Measurements from ENCODE around the gene SCGN.

Gene SCGN

DNA sequence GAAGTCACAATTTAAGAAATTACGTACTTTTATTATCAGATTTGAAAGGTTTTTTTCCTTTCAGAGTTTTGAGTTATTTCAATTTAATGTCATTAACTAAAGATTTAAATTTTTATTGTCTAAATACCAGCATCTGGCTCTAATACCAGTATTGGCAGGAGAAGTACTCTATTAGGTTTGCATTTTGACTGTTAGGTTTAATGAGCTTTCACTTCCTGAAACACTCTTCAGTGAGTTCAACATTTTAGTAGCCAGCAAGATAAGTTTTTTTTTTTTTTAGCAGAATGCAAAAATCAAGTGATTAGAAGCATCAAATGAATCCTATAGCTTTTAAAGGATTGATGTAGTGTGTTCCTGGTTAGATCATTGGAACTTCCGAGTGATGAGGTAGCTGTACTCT, 34.0 kb upstream of the SCGN start:
- ChIA-PET POLR2A (no interaction called here), CTCF (interaction anchor here (1.0 kb wide), 1 partner anchor 353 kb away, joined by 4 read pairs; no protein-coding TSS in a partner anchor)
- Histone ChIP-seq H3K4me3 (ENCODE audit: low read depth, low read length) (no peak overlapping the region), H3K36me3 (ENCODE audit: control insufficient read depth in 2 of 2, insufficient read depth in 1 of 2, low read length in 2 of 2) (no peaks in the 10 kb centered on the region), H3K27ac (ENCODE audit: extremely low read depth, low read depth, low read length) (no peak overlapping the region), H3K4me1 (ENCODE audit: control insufficient read depth, insufficient read depth, low read length) (no peaks in the 10 kb centered on the region), H3K9me3 (ENCODE audit: control insufficient read depth, insufficient read depth, low read depth, low read length) (no peaks in the 10 kb centered on the region)
- TF ChIP-seq RBAK (tag by site-specific recombination; IDR thresholded peaks at IDR 0.05): no peak
- TF ChIP-seq ZNF223 (tag by site-specific recombination; IDR thresholded peaks at IDR 0.05): no peak

DNA sequence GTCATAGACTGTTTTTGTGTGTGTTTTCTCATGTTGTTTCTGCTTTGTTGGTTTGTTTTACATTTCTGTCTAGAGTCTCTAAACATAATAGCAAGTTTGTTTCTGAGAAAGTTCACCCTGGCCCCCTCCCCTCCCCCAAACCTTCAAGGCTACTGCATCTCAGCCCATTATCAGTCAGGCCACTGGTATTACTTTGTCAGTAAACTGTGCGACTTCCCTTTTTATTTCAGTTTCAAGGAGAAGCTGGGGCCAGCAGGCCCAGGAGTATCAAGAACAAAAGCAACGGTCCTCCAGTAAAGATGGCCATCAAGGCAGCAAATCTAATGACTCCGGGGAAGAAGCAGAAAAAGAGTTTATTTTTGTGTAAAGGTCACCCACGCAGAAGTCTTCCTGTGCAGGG, 32.8 kb upstream of the SCGN start:
- no peaks in the 10 kb centered on the region for H3K36me3 ChIP-seq (ENCODE audit: control insufficient read depth in 2 of 2, insufficient read depth in 1 of 2, low read length in 2 of 2)
- H3K4me3 ChIP-seq (ENCODE audit: low read depth, low read length): no peak overlapping the region
- POLR2A ChIA-PET: interaction anchor here (0.6 kb wide), 1 partner anchor 57 kb away, joined by 3 read pairs; no protein-coding TSS in a partner anchor
- CTCF ChIA-PET: interaction anchor here (0.7 kb wide), 1 partner anchor 38 kb away, joined by 3 read pairs; no protein-coding TSS in a partner anchor
- TF ChIP-seq, protein P1, sequence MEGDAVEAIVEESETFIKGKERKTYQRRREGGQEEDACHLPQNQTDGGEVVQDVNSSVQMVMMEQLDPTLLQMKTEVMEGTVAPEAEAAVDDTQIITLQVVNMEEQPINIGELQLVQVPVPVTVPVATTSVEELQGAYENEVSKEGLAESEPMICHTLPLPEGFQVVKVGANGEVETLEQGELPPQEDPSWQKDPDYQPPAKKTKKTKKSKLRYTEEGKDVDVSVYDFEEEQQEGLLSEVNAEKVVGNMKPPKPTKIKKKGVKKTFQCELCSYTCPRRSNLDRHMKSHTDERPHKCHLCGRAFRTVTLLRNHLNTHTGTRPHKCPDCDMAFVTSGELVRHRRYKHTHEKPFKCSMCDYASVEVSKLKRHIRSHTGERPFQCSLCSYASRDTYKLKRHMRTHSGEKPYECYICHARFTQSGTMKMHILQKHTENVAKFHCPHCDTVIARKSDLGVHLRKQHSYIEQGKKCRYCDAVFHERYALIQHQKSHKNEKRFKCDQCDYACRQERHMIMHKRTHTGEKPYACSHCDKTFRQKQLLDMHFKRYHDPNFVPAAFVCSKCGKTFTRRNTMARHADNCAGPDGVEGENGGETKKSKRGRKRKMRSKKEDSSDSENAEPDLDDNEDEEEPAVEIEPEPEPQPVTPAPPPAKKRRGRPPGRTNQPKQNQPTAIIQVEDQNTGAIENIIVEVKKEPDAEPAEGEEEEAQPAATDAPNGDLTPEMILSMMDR (tag by site-specific recombination; IDR thresholded peaks at IDR 0.05): no peak
- TF ChIP-seq ZNF155 (tag by site-specific recombination; IDR thresholded peaks at IDR 0.05) (no peak), ZBTB7A (tag by site-specific recombination; IDR thresholded peaks at IDR 0.05; ENCODE audit: low read depth) (no peak), SALL2 (tag by site-specific recombination; IDR thresholded peaks at IDR 0.05; ENCODE audit: borderline replicate concordance) (no peak), ZNF214 (tag by site-specific recombination; IDR thresholded peaks at IDR 0.05; ENCODE audit: borderline replicate concordance) (no peak), GLI2 (tag by site-specific recombination; IDR thresholded peaks at IDR 0.05; ENCODE audit: borderline replicate concordance, low read depth) (no peak), ZNF514 (tag by site-specific recombination; IDR thresholded peaks at IDR 0.05) (no peak), ZNF530 (tag by site-specific recombination; IDR thresholded peaks at IDR 0.05; ENCODE audit: low read depth) (no peak), SP7 (tag by site-specific recombination; IDR thresholded peaks at IDR 0.05) (no peak), ZNF660 (tag by site-specific recombination; IDR thresholded peaks at IDR 0.05) (no peak), ZNF830 (tag by site-specific recombination; IDR thresholded peaks at IDR 0.05; ENCODE audit: low read depth) (no peak)
- TF ChIP-seq, protein P2, sequence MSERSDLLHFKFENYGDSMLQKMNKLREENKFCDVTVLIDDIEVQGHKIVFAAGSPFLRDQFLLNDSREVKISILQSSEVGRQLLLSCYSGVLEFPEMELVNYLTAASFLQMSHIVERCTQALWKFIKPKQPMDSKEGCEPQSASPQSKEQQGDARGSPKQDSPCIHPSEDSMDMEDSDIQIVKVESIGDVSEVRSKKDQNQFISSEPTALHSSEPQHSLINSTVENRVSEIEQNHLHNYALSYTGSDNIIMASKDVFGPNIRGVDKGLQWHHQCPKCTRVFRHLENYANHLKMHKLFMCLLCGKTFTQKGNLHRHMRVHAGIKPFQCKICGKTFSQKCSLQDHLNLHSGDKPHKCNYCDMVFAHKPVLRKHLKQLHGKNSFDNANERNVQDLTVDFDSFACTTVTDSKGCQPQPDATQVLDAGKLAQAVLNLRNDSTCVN (tag by site-specific recombination; optimal IDR thresholded peaks at IDR 0.05): no peak
- H3K4me1 ChIP-seq (ENCODE audit: control insufficient read depth, insufficient read depth, low read length): peaks cover 5% of the 10 kb centered on the region
- H3K27ac ChIP-seq (ENCODE audit: extremely low read depth, low read depth, low read length): no peak overlapping the region
- H3K9me3 ChIP-seq (ENCODE audit: control insufficient read depth, insufficient read depth, low read depth, low read length): no peaks in the 10 kb centered on the region

DNA sequence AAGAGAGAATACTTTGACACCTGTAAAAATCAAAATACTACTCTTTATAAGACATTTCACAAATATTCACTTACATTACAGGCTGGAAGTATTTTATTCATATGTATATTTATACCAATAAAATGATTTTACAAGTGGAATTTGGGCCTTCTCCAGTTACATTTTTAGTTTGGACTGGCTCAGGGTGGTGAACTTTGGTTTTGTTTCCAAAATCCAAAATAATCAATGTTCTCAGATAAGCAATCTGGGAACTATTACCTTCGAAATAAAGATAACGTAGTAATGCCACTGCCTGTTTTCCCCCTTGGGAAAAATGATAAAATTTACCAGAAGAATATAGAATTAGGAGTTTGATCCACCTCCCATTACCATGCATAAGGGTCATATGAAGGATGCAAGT, 31.6 kb upstream of the SCGN start:
- ChIA-PET CTCF (interaction anchor here (0.6 to 1.4 kb wide), 2 partner anchors 99 to 1336 kb away, joined by 5 read pairs; no protein-coding TSS in a partner anchor), POLR2A (no interaction called here)
- H3K4me3 ChIP-seq (ENCODE audit: low read depth, low read length): no peak overlapping the region
- H3K27ac ChIP-seq (ENCODE audit: extremely low read depth, low read depth, low read length): no peak overlapping the region
- no peaks in the 10 kb centered on the region for H3K9me3 ChIP-seq (ENCODE audit: control insufficient read depth, insufficient read depth, low read depth, low read length)
- peaks cover 5% of the 10 kb centered on the region for H3K4me1 ChIP-seq (ENCODE audit: control insufficient read depth, insufficient read depth, low read length)
- no peaks in the 10 kb centered on the region for H3K36me3 ChIP-seq (ENCODE audit: control insufficient read depth in 2 of 2, insufficient read depth in 1 of 2, low read length in 2 of 2)
- TF ChIP-seq ZNF416 (tag by site-specific recombination; IDR thresholded peaks at IDR 0.05) (no peak), ZNF747 (tag by site-specific recombination; IDR thresholded peaks at IDR 0.05) (no peak), ZNF621 (tag by site-specific recombination; IDR thresholded peaks at IDR 0.05) (no peak), GLI2 (tag by site-specific recombination; IDR thresholded peaks at IDR 0.05; ENCODE audit: borderline replicate concordance, low read depth) (no peak), ZNF571 (tag by site-specific recombination; IDR thresholded peaks at IDR 0.05) (no peak)
- TF ChIP-seq, protein P3, sequence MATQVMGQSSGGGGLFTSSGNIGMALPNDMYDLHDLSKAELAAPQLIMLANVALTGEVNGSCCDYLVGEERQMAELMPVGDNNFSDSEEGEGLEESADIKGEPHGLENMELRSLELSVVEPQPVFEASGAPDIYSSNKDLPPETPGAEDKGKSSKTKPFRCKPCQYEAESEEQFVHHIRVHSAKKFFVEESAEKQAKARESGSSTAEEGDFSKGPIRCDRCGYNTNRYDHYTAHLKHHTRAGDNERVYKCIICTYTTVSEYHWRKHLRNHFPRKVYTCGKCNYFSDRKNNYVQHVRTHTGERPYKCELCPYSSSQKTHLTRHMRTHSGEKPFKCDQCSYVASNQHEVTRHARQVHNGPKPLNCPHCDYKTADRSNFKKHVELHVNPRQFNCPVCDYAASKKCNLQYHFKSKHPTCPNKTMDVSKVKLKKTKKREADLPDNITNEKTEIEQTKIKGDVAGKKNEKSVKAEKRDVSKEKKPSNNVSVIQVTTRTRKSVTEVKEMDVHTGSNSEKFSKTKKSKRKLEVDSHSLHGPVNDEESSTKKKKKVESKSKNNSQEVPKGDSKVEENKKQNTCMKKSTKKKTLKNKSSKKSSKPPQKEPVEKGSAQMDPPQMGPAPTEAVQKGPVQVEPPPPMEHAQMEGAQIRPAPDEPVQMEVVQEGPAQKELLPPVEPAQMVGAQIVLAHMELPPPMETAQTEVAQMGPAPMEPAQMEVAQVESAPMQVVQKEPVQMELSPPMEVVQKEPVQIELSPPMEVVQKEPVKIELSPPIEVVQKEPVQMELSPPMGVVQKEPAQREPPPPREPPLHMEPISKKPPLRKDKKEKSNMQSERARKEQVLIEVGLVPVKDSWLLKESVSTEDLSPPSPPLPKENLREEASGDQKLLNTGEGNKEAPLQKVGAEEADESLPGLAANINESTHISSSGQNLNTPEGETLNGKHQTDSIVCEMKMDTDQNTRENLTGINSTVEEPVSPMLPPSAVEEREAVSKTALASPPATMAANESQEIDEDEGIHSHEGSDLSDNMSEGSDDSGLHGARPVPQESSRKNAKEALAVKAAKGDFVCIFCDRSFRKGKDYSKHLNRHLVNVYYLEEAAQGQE (tag by site-specific recombination; IDR thresholded peaks at IDR 0.05): no peak
